H1 (cell line): ENCODE data around the gene SPACA7. TPM values are rescaled to one million over a fixed set of nuclear protein-coding genes. Genes with fewer than 3 reads are reported as not detected.

Experiments
- EZH2 ChIP-seq: fragments of 200-600 bp; sonication (generic); IDR thresholded peaks from 2 replicates; pipeline ENCODE4 v1.7.1; 2012; ENCODE audit warnings: low read depth, mild to moderate bottlenecking, moderate library complexity, low read length, inconsistent platforms; ENCODE audit not compliant: severe bottlenecking
- RBBP5 ChIP-seq: IDR thresholded peaks from 2 replicates; pipeline ENCODE4 v1.7.1; 2012; ENCODE audit warnings: low read depth, mild to moderate bottlenecking, inconsistent platforms, low read length, moderate library complexity, borderline replicate concordance
- SIX5 ChIP-seq: IDR thresholded peaks from 2 replicates; pipeline ENCODE4 v1.6.1; 2011; ENCODE audit warnings: mild to moderate bottlenecking, low read depth, low read length
- ZNF274 ChIP-seq: IDR thresholded peaks from 2 replicates; pipeline ENCODE4 v1.7.0; 2012; ENCODE audit warnings: low read length, borderline replicate concordance; ENCODE audit errors: extremely low read depth
- polyA plus RNA-seq, 7 experiments: library from polyadenylated mRNA; depleted of rRNA in 3 of 7; stranded (reverse) in 5 of 7; unstranded in 2 of 7; fragments of >200 nt in 5 of 7; fragments of 200-250 nt in 2 of 7; gene quantifications; 1 replicate in 5 of 7; 2 replicates in 1 of 7; 4 replicates in 1 of 7; pipeline versions ENCODE4 v1.2.1 to v1.2.3, GENCODE V29; 2011 to 2013; ENCODE audit warnings: missing spikeins in 2 of 7, mixed read lengths in 2 of 7
- total RNA-seq: library from RNA; stranded (reverse); fragmentation: NEBNext Ultra II Directional; extraction: Animal tissue kit (Norgen Biotek cat#: 25700); gene quantifications from 2 replicates; pipeline ENCODE4 v1.2.1, GENCODE V29; 2021
- TF ChIP-seq, protein P1 (sequence below): fragments of 300-600 bp; sonication (generic); IDR thresholded peaks from 2 replicates; pipeline ENCODE4 v1.7.1; 2012; ENCODE audit warnings: low read length, moderate library complexity, mild to moderate bottlenecking, inconsistent platforms; ENCODE audit not compliant: insufficient replicate concordance

The SPACA7 gene
- total and polyA plus RNA-seq, 2 of the 8 experiments (the other 6 are each of a cell fraction or from before 2014, with no cell fraction given): not detected

DNA sequence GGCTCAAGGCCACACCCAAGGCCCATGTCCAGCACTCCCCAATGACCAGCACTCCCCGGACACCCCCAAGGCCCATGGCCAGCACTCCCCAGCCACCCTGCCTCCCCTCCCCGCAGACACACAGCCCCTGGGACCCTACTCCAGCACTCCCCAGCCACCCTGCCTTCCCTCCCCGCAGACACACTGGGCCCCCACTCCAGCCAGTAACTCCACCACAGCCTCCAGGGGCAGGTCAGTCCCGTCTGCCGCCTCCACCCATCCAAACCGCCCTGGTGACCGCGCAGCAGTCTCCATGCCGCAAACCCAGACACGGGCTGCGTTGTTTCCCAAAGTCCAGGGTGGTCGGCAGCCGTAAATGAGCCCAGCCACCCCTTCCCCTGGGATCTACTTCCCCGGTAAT is 70.7 kb downstream of the SPACA7 start (continued):
- TF ChIP-seq, protein P1, sequence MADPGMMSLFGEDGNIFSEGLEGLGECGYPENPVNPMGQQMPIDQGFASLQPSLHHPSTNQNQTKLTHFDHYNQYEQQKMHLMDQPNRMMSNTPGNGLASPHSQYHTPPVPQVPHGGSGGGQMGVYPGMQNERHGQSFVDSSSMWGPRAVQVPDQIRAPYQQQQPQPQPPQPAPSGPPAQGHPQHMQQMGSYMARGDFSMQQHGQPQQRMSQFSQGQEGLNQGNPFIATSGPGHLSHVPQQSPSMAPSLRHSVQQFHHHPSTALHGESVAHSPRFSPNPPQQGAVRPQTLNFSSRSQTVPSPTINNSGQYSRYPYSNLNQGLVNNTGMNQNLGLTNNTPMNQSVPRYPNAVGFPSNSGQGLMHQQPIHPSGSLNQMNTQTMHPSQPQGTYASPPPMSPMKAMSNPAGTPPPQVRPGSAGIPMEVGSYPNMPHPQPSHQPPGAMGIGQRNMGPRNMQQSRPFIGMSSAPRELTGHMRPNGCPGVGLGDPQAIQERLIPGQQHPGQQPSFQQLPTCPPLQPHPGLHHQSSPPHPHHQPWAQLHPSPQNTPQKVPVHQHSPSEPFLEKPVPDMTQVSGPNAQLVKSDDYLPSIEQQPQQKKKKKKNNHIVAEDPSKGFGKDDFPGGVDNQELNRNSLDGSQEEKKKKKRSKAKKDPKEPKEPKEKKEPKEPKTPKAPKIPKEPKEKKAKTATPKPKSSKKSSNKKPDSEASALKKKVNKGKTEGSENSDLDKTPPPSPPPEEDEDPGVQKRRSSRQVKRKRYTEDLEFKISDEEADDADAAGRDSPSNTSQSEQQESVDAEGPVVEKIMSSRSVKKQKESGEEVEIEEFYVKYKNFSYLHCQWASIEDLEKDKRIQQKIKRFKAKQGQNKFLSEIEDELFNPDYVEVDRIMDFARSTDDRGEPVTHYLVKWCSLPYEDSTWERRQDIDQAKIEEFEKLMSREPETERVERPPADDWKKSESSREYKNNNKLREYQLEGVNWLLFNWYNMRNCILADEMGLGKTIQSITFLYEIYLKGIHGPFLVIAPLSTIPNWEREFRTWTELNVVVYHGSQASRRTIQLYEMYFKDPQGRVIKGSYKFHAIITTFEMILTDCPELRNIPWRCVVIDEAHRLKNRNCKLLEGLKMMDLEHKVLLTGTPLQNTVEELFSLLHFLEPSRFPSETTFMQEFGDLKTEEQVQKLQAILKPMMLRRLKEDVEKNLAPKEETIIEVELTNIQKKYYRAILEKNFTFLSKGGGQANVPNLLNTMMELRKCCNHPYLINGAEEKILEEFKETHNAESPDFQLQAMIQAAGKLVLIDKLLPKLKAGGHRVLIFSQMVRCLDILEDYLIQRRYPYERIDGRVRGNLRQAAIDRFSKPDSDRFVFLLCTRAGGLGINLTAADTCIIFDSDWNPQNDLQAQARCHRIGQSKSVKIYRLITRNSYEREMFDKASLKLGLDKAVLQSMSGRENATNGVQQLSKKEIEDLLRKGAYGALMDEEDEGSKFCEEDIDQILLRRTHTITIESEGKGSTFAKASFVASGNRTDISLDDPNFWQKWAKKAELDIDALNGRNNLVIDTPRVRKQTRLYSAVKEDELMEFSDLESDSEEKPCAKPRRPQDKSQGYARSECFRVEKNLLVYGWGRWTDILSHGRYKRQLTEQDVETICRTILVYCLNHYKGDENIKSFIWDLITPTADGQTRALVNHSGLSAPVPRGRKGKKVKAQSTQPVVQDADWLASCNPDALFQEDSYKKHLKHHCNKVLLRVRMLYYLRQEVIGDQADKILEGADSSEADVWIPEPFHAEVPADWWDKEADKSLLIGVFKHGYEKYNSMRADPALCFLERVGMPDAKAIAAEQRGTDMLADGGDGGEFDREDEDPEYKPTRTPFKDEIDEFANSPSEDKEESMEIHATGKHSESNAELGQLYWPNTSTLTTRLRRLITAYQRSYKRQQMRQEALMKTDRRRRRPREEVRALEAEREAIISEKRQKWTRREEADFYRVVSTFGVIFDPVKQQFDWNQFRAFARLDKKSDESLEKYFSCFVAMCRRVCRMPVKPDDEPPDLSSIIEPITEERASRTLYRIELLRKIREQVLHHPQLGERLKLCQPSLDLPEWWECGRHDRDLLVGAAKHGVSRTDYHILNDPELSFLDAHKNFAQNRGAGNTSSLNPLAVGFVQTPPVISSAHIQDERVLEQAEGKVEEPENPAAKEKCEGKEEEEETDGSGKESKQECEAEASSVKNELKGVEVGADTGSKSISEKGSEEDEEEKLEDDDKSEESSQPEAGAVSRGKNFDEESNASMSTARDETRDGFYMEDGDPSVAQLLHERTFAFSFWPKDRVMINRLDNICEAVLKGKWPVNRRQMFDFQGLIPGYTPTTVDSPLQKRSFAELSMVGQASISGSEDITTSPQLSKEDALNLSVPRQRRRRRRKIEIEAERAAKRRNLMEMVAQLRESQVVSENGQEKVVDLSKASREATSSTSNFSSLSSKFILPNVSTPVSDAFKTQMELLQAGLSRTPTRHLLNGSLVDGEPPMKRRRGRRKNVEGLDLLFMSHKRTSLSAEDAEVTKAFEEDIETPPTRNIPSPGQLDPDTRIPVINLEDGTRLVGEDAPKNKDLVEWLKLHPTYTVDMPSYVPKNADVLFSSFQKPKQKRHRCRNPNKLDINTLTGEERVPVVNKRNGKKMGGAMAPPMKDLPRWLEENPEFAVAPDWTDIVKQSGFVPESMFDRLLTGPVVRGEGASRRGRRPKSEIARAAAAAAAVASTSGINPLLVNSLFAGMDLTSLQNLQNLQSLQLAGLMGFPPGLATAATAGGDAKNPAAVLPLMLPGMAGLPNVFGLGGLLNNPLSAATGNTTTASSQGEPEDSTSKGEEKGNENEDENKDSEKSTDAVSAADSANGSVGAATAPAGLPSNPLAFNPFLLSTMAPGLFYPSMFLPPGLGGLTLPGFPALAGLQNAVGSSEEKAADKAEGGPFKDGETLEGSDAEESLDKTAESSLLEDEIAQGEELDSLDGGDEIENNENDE: no peak
- TF ChIP-seq RBBP5 (no peak), SIX5 (no peak), ZNF274 (no peak), EZH2 (no peak)
